HUDEP-2 (cell line): ENCODE measurements around the gene B3GNT5.
"Not testable (repeated sequence)": the region's sequence is repeated elsewhere in the genome, so short reads cannot be mapped to it uniquely, and the experiment has no call there.

Experiments used
- DNase-seq, 76 experiments: peaks; one replicate each; lab custom pipeline; 2025; ENCODE audit not compliant: unreplicated experiment in 76 of 76; lab: John Stamatoyannopoulos, UW

Gene B3GNT5

GRCh38 chr3:183229178-183229577 lies 23.9 kb upstream of the B3GNT5 start:
- DNase-seq: no peak

GRCh38 chr3:183230251-183230650 lies 22.8 kb upstream of the B3GNT5 start:
- not testable (repeated sequence) for DNase-seq

GRCh38 chr3:183230826-183231225 lies 22.2 kb upstream of the B3GNT5 start:
- no peak for DNase-seq

GRCh38 chr3:183233966-183234365 lies 19.1 kb upstream of the B3GNT5 start:
- no peak for DNase-seq

- no peak for DNase-seq
Measured at GRCh38 chr3:183239046-183239445, 14.0 kb upstream of the B3GNT5 start.

GRCh38 chr3:183242431-183242830 lies 10.6 kb upstream of the B3GNT5 start:
- DNase-seq: no peak

- no peak for DNase-seq
Measured at GRCh38 chr3:183244219-183244618, 8.8 kb upstream of the B3GNT5 start.

- DNase-seq: no peak
Measured at GRCh38 chr3:183244981-183245476, 8.0 kb upstream of the B3GNT5 start.

- DNase-seq: peak in 8 of 76 experiments; percentile 3 to 46 (median 20)
Measured at GRCh38 chr3:183247011-183247589, 6.0 kb upstream of the B3GNT5 start.

GRCh38 chr3:183249006-183249718 lies 3.9 kb upstream of the B3GNT5 start:
- DNase-seq: no peak

- DNase-seq: no peak
Measured at GRCh38 chr3:183252118-183252782, 803 bp upstream of the B3GNT5 start.

GRCh38 chr3:183253528-183254486 lies 754 bp downstream of the B3GNT5 start:
- peak in 52 of 76 experiments; percentile 5 to 66 (median 32) for DNase-seq

- DNase-seq: peak in 15 of 76 experiments; percentile 9 to 52 (median 34)
Measured at GRCh38 chr3:183254487-183255347, 1.7 kb downstream of the B3GNT5 start.

GRCh38 chr3:183255348-183255730 lies 2.3 kb downstream of the B3GNT5 start:
- peak in 45 of 76 experiments; percentile 3 to 52 (median 21) for DNase-seq

GRCh38 chr3:183259087-183259486 lies 6.0 kb downstream of the B3GNT5 start:
- no peak for DNase-seq

- DNase-seq: no peak
Measured at GRCh38 chr3:183259621-183260020, 6.6 kb downstream of the B3GNT5 start.

GRCh38 chr3:183260167-183260904 lies 7.3 kb downstream of the B3GNT5 start:
- DNase-seq: no peak

GRCh38 chr3:183261151-183261724 lies 8.2 kb downstream of the B3GNT5 start:
- no peak for DNase-seq
